ENCODE results near the gene ORM2.
"Not testable (repeated sequence)": the region's sequence is repeated elsewhere in the genome, so short reads cannot be mapped to it uniquely, and the experiment has no call there.

Gene ORM2

GRCh38 chr9:114328357-114328820 lies 1.3 kb upstream of the ORM2 start:
- 95% methylated on average over 8 of the region's 10 CpGs for WGBS (ENCODE audit: insufficient coverage)
- H3K36me3 ChIP-seq (ENCODE audit: control insufficient read depth in 4 of 4, insufficient read depth in 4 of 4, low read length in 3 of 4); POLR2A ChIA-PET; H3K27ac ChIP-seq (ENCODE audit: insufficient read depth in 1 of 2, low read depth in 1 of 2, low read length in 2 of 2, poor library complexity in 1 of 2, severe bottlenecking in 2 of 2); H3K4me1 ChIP-seq (ENCODE audit: control extremely low read depth in 1 of 4, control insufficient read depth in 4 of 4, insufficient read depth in 4 of 4, low read length in 3 of 4); DNase-seq; H3K9me3 ChIP-seq (ENCODE audit: control extremely low read depth in 1 of 5, control insufficient read depth in 4 of 5, insufficient read depth in 2 of 5, low read depth in 1 of 5, low read length in 4 of 5); H3K4me3 ChIP-seq (ENCODE audit: control insufficient read depth in 1 of 7, extremely low read depth in 1 of 7, insufficient read depth in 4 of 7, low read depth in 2 of 7, low read length in 6 of 7); H3K27me3 ChIP-seq (replicated peaks in 2 of 5; ENCODE audit: control insufficient read depth in 4 of 5, insufficient read depth in 5 of 5, low read length in 4 of 5): not testable (repeated sequence)
- CTCF ChIA-PET, result interaction anchor here (1.5 kb wide), 1 partner anchor 11 kb away, joined by 3 read pairs; no protein-coding TSS in a partner anchor

- POLR2A ChIA-PET, result not testable (repeated sequence)
Observed at GRCh38 chr9:114328937-114329624, 588 bp upstream of the ORM2 start.

GRCh38 chr9:114330636-114331035 lies 967 bp downstream of the ORM2 start:
- Histone ChIP-seq H3K4me3 (ENCODE audit: control insufficient read depth in 1 of 7, extremely low read depth in 1 of 7, insufficient read depth in 4 of 7, low read depth in 2 of 7, low read length in 6 of 7) (no peak overlapping the region), H3K27me3 (replicated peaks in 2 of 5; ENCODE audit: control insufficient read depth in 4 of 5, insufficient read depth in 5 of 5, low read length in 4 of 5) (no peaks in the 10 kb centered on the region), H3K9me3 (ENCODE audit: control extremely low read depth in 1 of 5, control insufficient read depth in 4 of 5, insufficient read depth in 2 of 5, low read depth in 1 of 5, low read length in 4 of 5) (peaks cover 0 to 7% (median 0%) of the 10 kb centered on the region in 5 experiments), H3K27ac (ENCODE audit: insufficient read depth in 1 of 2, low read depth in 1 of 2, low read length in 2 of 2, poor library complexity in 1 of 2, severe bottlenecking in 2 of 2) (no peak overlapping the region), H3K36me3 (ENCODE audit: control insufficient read depth in 4 of 4, insufficient read depth in 4 of 4, low read length in 3 of 4) (peaks cover 5 to 13% (median 10%) of the 10 kb centered on the region in 4 experiments), H3K4me1 (ENCODE audit: control extremely low read depth in 1 of 4, control insufficient read depth in 4 of 4, insufficient read depth in 4 of 4, low read length in 3 of 4) (no peaks in the 10 kb centered on the region)
- DNase-seq, result no peak
- POLR2A ChIA-PET, result no interaction called here
- 85% methylated on average over 6 of the region's 10 CpGs for WGBS (ENCODE audit: insufficient coverage)
- CTCF ChIA-PET, result no interaction called here

More at GRCh38 chr9:114328937-114329624, 588 bp upstream of the ORM2 start:
- H3K27me3 ChIP-seq (replicated peaks in 2 of 5; ENCODE audit: control insufficient read depth in 4 of 5, insufficient read depth in 5 of 5, low read length in 4 of 5); H3K27ac ChIP-seq (ENCODE audit: insufficient read depth in 1 of 2, low read depth in 1 of 2, low read length in 2 of 2, poor library complexity in 1 of 2, severe bottlenecking in 2 of 2); H3K36me3 ChIP-seq (ENCODE audit: control insufficient read depth in 4 of 4, insufficient read depth in 4 of 4, low read length in 3 of 4); DNase-seq; H3K9me3 ChIP-seq (ENCODE audit: control extremely low read depth in 1 of 5, control insufficient read depth in 4 of 5, insufficient read depth in 2 of 5, low read depth in 1 of 5, low read length in 4 of 5); H3K4me3 ChIP-seq (ENCODE audit: control insufficient read depth in 1 of 7, extremely low read depth in 1 of 7, insufficient read depth in 4 of 7, low read depth in 2 of 7, low read length in 6 of 7); H3K4me1 ChIP-seq (ENCODE audit: control extremely low read depth in 1 of 4, control insufficient read depth in 4 of 4, insufficient read depth in 4 of 4, low read length in 3 of 4): not testable (repeated sequence)
- WGBS (ENCODE audit: insufficient coverage), result 94% methylated on average over 3 of the region's 12 CpGs
- CTCF ChIA-PET, result interaction anchor here (1.5 kb wide), 1 partner anchor 10 kb away, joined by 3 read pairs; no protein-coding TSS in a partner anchor

GRCh38 chr9:114331229-114332195 lies 1.8 kb downstream of the ORM2 start:
- H3K9me3 ChIP-seq (ENCODE audit: control extremely low read depth in 1 of 5, control insufficient read depth in 4 of 5, insufficient read depth in 2 of 5, low read depth in 1 of 5, low read length in 4 of 5); H3K27ac ChIP-seq (ENCODE audit: insufficient read depth in 1 of 2, low read depth in 1 of 2, low read length in 2 of 2, poor library complexity in 1 of 2, severe bottlenecking in 2 of 2); H3K4me3 ChIP-seq (ENCODE audit: control insufficient read depth in 1 of 7, extremely low read depth in 1 of 7, insufficient read depth in 4 of 7, low read depth in 2 of 7, low read length in 6 of 7); CTCF ChIA-PET; H3K27me3 ChIP-seq (replicated peaks in 2 of 5; ENCODE audit: control insufficient read depth in 4 of 5, insufficient read depth in 5 of 5, low read length in 4 of 5); H3K4me1 ChIP-seq (ENCODE audit: control extremely low read depth in 1 of 4, control insufficient read depth in 4 of 4, insufficient read depth in 4 of 4, low read length in 3 of 4); POLR2A ChIA-PET; DNase-seq: not testable (repeated sequence)
- peaks cover 5 to 21% (median 14%) of the 10 kb centered on the region in 4 experiments for H3K36me3 ChIP-seq (ENCODE audit: control insufficient read depth in 4 of 4, insufficient read depth in 4 of 4, low read length in 3 of 4)
- WGBS (ENCODE audit: insufficient coverage), result 88% methylated on average over 10 of the region's 19 CpGs

- H3K4me1 ChIP-seq (ENCODE audit: control extremely low read depth in 1 of 4, control insufficient read depth in 4 of 4, insufficient read depth in 4 of 4, low read length in 3 of 4); POLR2A ChIA-PET; CTCF ChIA-PET; H3K9me3 ChIP-seq (ENCODE audit: control extremely low read depth in 1 of 5, control insufficient read depth in 4 of 5, insufficient read depth in 2 of 5, low read depth in 1 of 5, low read length in 4 of 5); DNase-seq; H3K4me3 ChIP-seq (ENCODE audit: control insufficient read depth in 1 of 7, extremely low read depth in 1 of 7, insufficient read depth in 4 of 7, low read depth in 2 of 7, low read length in 6 of 7); H3K27me3 ChIP-seq (replicated peaks in 2 of 5; ENCODE audit: control insufficient read depth in 4 of 5, insufficient read depth in 5 of 5, low read length in 4 of 5); H3K27ac ChIP-seq (ENCODE audit: insufficient read depth in 1 of 2, low read depth in 1 of 2, low read length in 2 of 2, poor library complexity in 1 of 2, severe bottlenecking in 2 of 2): not testable (repeated sequence)
- 100% methylated on average over 1 of the region's 4 CpGs for WGBS (ENCODE audit: insufficient coverage)
- H3K36me3 ChIP-seq (ENCODE audit: control insufficient read depth in 4 of 4, insufficient read depth in 4 of 4, low read length in 3 of 4), result peaks cover 5 to 32% (median 22%) of the 10 kb centered on the region in 4 experiments
Observed at GRCh38 chr9:114332474-114333040, 2.9 kb downstream of the ORM2 start.

- H3K9me3 ChIP-seq (ENCODE audit: control extremely low read depth in 1 of 5, control insufficient read depth in 4 of 5, insufficient read depth in 2 of 5, low read depth in 1 of 5, low read length in 4 of 5); H3K4me3 ChIP-seq (ENCODE audit: control insufficient read depth in 1 of 7, extremely low read depth in 1 of 7, insufficient read depth in 4 of 7, low read depth in 2 of 7, low read length in 6 of 7); H3K27me3 ChIP-seq (replicated peaks in 2 of 5; ENCODE audit: control insufficient read depth in 4 of 5, insufficient read depth in 5 of 5, low read length in 4 of 5); H3K4me1 ChIP-seq (ENCODE audit: control extremely low read depth in 1 of 4, control insufficient read depth in 4 of 4, insufficient read depth in 4 of 4, low read length in 3 of 4); CTCF ChIA-PET; H3K27ac ChIP-seq (ENCODE audit: insufficient read depth in 1 of 2, low read depth in 1 of 2, low read length in 2 of 2, poor library complexity in 1 of 2, severe bottlenecking in 2 of 2); DNase-seq; POLR2A ChIA-PET: not testable (repeated sequence)
- peaks cover 14 to 43% (median 32%) of the 10 kb centered on the region in 4 experiments for H3K36me3 ChIP-seq (ENCODE audit: control insufficient read depth in 4 of 4, insufficient read depth in 4 of 4, low read length in 3 of 4)
- WGBS (ENCODE audit: insufficient coverage), result no CpG with 5 or more reads among the region's 4 CpGs
Observed at GRCh38 chr9:114333718-114334117, 4.0 kb downstream of the ORM2 start.

Data from common myeloid progenitor, CD34-positive (primary cell).